NCI-H2107 (cell line): ENCODE measurements around the gene TMEM219.
"Not testable (repeated sequence)": the region's sequence is repeated elsewhere in the genome, so short reads cannot be mapped to it uniquely, and the experiment has no call there.

Experiments
- DNase-seq: peaks from one replicate; lab custom pipeline; 2025; lab: John Stamatoyannopoulos, UW

Gene TMEM219

GRCh38 chr16:29951625-29952365 is 10.1 kb upstream of the TMEM219 start:
- no peak for DNase-seq

- DNase-seq = no peak
Observed at GRCh38 chr16:29958756-29959155, 3.1 kb upstream of the TMEM219 start.

- no peak for DNase-seq
Observed at GRCh38 chr16:29959293-29959692, 2.6 kb upstream of the TMEM219 start.

GRCh38 chr16:29959821-29960220 is 2.1 kb upstream of the TMEM219 start:
- not testable (repeated sequence) for DNase-seq

GRCh38 chr16:29961127-29961478 is 776 bp upstream of the TMEM219 start:
- no peak for DNase-seq

GRCh38 chr16:29962344-29962994 is 590 bp downstream of the TMEM219 start:
- no peak for DNase-seq

- no peak for DNase-seq
Observed at GRCh38 chr16:29963021-29963743, 1.3 kb downstream of the TMEM219 start.

GRCh38 chr16:29968205-29968604 is 6.3 kb downstream of the TMEM219 start:
- no peak for DNase-seq

- no peak for DNase-seq
Observed at GRCh38 chr16:29971304-29971703, 9.4 kb downstream of the TMEM219 start.

- DNase-seq = no peak
Observed at GRCh38 chr16:29972500-29972899, 10.6 kb downstream of the TMEM219 start.

GRCh38 chr16:29972992-29973383 is 11.1 kb downstream of the TMEM219 start:
- DNase-seq = no peak

GRCh38 chr16:29973384-29974246 is 11.7 kb downstream of the TMEM219 start, which contains the start of gene TAOK2:
TSS of gene TAOK2 (plus strand) at chr16:29973868. CDS start at chr16:29977773, 3,905 bp downstream.
- peak; percentile 99 for DNase-seq

- no peak for DNase-seq
Observed at GRCh38 chr16:29974291-29975133, 12.6 kb downstream of the TMEM219 start.

GRCh38 chr16:29975134-29975538 is 13.3 kb downstream of the TMEM219 start:
- DNase-seq = no peak

GRCh38 chr16:29975811-29976511 is 14.1 kb downstream of the TMEM219 start:
- DNase-seq = no peak

- DNase-seq = no peak
Observed at GRCh38 chr16:29977063-29977825, 15.4 kb downstream of the TMEM219 start.

- no peak for DNase-seq
Observed at GRCh38 chr16:29978081-29978480, 16.2 kb downstream of the TMEM219 start.

- no peak for DNase-seq
Observed at GRCh38 chr16:29978564-29979270, 16.8 kb downstream of the TMEM219 start.
